NCI-H2227 (cell line): ENCODE measurements around the gene CLRN1.

Experiments used
- DNase-seq: peaks from one replicate; lab custom pipeline; 2025; ENCODE audit not compliant: unreplicated experiment; lab: John Stamatoyannopoulos, UW

CLRN1 gene

GRCh38 chr3:150925751-150926201 lies 46.8 kb downstream of the CLRN1 start:
- DNase-seq, result no peak

GRCh38 chr3:150922611-150923010 lies 49.9 kb downstream of the CLRN1 start:
- DNase-seq, result no peak

- DNase-seq, result no peak
Measured at GRCh38 chr3:150921209-150921608, 51.3 kb downstream of the CLRN1 start.

GRCh38 chr3:150920236-150920635 lies 52.3 kb downstream of the CLRN1 start:
- no peak for DNase-seq

- no peak for DNase-seq
Measured at GRCh38 chr3:150917951-150918350, 54.6 kb downstream of the CLRN1 start.

- peak; percentile 63 for DNase-seq
Measured at GRCh38 chr3:150913133-150913922, 59.2 kb downstream of the CLRN1 start.

- DNase-seq, result no peak
Measured at GRCh38 chr3:150912501-150912900, 60.0 kb downstream of the CLRN1 start.

- no peak for DNase-seq
Measured at GRCh38 chr3:150911771-150912170, 60.8 kb downstream of the CLRN1 start.

GRCh38 chr3:150906461-150906860 lies 66.1 kb downstream of the CLRN1 start:
- no peak for DNase-seq

- no peak for DNase-seq
Measured at GRCh38 chr3:150905746-150906145, 66.8 kb downstream of the CLRN1 start.

GRCh38 chr3:150905339-150905738 lies 67.2 kb downstream of the CLRN1 start, which contains the start of gene MINDY4B:
Gene MINDY4B (minus strand): TSS chr3:150905439. CDS start chr3:150905439, 0 bp downstream.
- DNase-seq, result no peak

GRCh38 chr3:150902988-150903387 lies 69.5 kb downstream of the CLRN1 start:
- DNase-seq, result no peak

GRCh38 chr3:150901793-150902192 lies 70.7 kb downstream of the CLRN1 start:
- no peak for DNase-seq

GRCh38 chr3:150899141-150899540 lies 73.4 kb downstream of the CLRN1 start:
- no peak for DNase-seq

- DNase-seq, result no peak
Measured at GRCh38 chr3:150898046-150898754, 74.3 kb downstream of the CLRN1 start.

- no peak for DNase-seq
Measured at GRCh38 chr3:150897592-150897991, 74.9 kb downstream of the CLRN1 start.

- no peak for DNase-seq
Measured at GRCh38 chr3:150890831-150891230, 81.7 kb downstream of the CLRN1 start.

GRCh38 chr3:150890295-150890694 lies 82.2 kb downstream of the CLRN1 start:
- DNase-seq, result no peak

- DNase-seq, result no peak
Measured at GRCh38 chr3:150889106-150889505, 83.4 kb downstream of the CLRN1 start.

- no peak for DNase-seq
Measured at GRCh38 chr3:150887031-150887430, 85.5 kb downstream of the CLRN1 start.

GRCh38 chr3:150885535-150885934 lies 87.0 kb downstream of the CLRN1 start:
- DNase-seq, result no peak

GRCh38 chr3:150878996-150879575 lies 93.4 kb downstream of the CLRN1 start:
- no peak for DNase-seq
